SK-N-MC (cell line): ENCODE results near the gene CHD1L.

Source experiments
- EZH2 ChIP-seq: fragments of 200-600 bp; sonication (generic); IDR thresholded peaks from one replicate; pipeline ENCODE4 v1.6.1; 2017; ENCODE audit warnings: antibody characterized with exemption
- FOXP2 ChIP-seq: optimal IDR thresholded peaks from 2 replicates; pipeline ENCODE3; 2011; ENCODE audit warnings: mild to moderate bottlenecking, moderate library complexity; ENCODE audit not compliant: insufficient read depth; ENCODE audit errors: extremely low read length, control extremely low read depth
- POLR2AphosphoS5 ChIP-seq: IDR thresholded peaks from 2 replicates; pipeline ENCODE4 v1.6.1; 2012; ENCODE audit warnings: mild to moderate bottlenecking, low read depth, low read length, borderline replicate concordance

DNA sequence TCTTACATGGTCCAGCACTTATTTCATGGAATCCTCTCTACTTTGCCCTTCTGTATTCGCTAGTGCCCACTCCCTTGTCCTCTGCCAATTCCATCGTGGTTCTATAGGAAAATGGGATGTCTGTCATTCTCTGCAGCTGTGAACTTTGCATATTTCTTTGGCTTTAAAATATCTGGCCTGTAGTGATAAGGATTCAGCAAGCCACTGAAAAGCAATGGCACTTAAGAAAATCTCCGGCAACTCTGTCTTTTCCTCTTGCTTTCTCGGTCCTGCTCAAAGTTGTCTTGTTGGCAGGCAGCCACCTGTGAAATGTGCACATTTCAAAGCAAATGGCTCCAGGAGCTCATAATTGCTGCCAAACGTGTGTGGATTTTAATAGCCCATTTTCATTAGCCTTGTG is 91.8 kb downstream of the CHD1L start:
- TF ChIP-seq EZH2 (no peak), POLR2AphosphoS5 (no peak), FOXP2 (no peak)
